ENCODE results near the gene CLCF1. TPM values are rescaled to one million over a fixed set of nuclear protein-coding genes. Genes with fewer than 3 reads are reported as not detected.

CLCF1 gene
- total RNA-seq, 4 donors from 2014 or later, result 2.2 to 3.3 (median 2.5) TPM

GRCh38 chr11:67397536-67397935 is 24.1 kb upstream of the CLCF1 start:
- DNase-seq (ENCODE audit: low spot score in 2 of 2), result no peak
- WGBS, 2 donors, result 73 to 89% methylated on average over 4 to 6 of the region's 6 CpGs
- TF ChIP-seq POLR2A (IDR thresholded peaks at IDR 0.05), result no peak
- intact Hi-C loops (cut with DNase I; ENCODE audit: low total_unique reads), result loop anchor here (10.0 kb wide), 1 partner anchor 107 kb away; the partner anchor contains the start of genes CDK2AP2 and PITPNM1
- H3K4me3 ChIP-seq (ENCODE audit: low read depth, poor library complexity, severe bottlenecking), result no peak overlapping the region

GRCh38 chr11:67396587-67397389 is 23.4 kb upstream of the CLCF1 start:
- TF ChIP-seq POLR2A (IDR thresholded peaks at IDR 0.05) (no peak), CTCF (IDR thresholded peaks at IDR 0.05) (no peak)
- DNase-seq (ENCODE audit: low spot score in 2 of 2), result no peak
- no peak overlapping the region for H3K4me3 ChIP-seq (ENCODE audit: low read depth, poor library complexity, severe bottlenecking)
- 54 to 60% methylated on average over 13 of the region's 13 CpGs for WGBS, 2 donors
- intact Hi-C loops (cut with DNase I; ENCODE audit: low total_unique reads), result loop anchor here (10.0 kb wide), 1 partner anchor 108 kb away; the partner anchor contains the start of genes CDK2AP2 and PITPNM1

GRCh38 chr11:67396259-67396581 is 22.8 kb upstream of the CLCF1 start:
- DNase-seq (ENCODE audit: low spot score in 2 of 2), result no peak
- TF ChIP-seq POLR2A (IDR thresholded peaks at IDR 0.05), result no peak
- TF ChIP-seq CTCF (IDR thresholded peaks at IDR 0.05), result no peak
- no peak overlapping the region for H3K4me3 ChIP-seq (ENCODE audit: low read depth, poor library complexity, severe bottlenecking)
- intact Hi-C loops (cut with DNase I; ENCODE audit: low total_unique reads), result loop anchor here (10.0 kb wide), 1 partner anchor 109 kb away; the partner anchor contains the start of genes CDK2AP2 and PITPNM1
- WGBS, 2 donors, result 90 to 92% methylated on average over 7 of the region's 7 CpGs

- TF ChIP-seq CTCF (IDR thresholded peaks at IDR 0.05) (no peak), POLR2A (IDR thresholded peaks at IDR 0.05) (no peak)
- no peak overlapping the region for H3K4me3 ChIP-seq (ENCODE audit: low read depth, poor library complexity, severe bottlenecking)
- intact Hi-C loops (cut with DNase I; ENCODE audit: low total_unique reads), result loop anchor here (10.0 kb wide), 1 partner anchor 109 kb away; the partner anchor contains the start of genes CDK2AP2 and PITPNM1
- no peak for DNase-seq (ENCODE audit: low spot score in 2 of 2)
- 69 to 81% methylated on average over 13 to 19 of the region's 19 CpGs for WGBS, 2 donors
Observed at GRCh38 chr11:67395555-67396258, 22.3 kb upstream of the CLCF1 start.

- WGBS, 2 donors, result 86 to 89% methylated on average over 5 of the region's 5 CpGs
- no peak for DNase-seq (ENCODE audit: low spot score in 2 of 2)
- TF ChIP-seq CTCF (IDR thresholded peaks at IDR 0.05), result no peak
- no peak overlapping the region for H3K4me3 ChIP-seq (ENCODE audit: low read depth, poor library complexity, severe bottlenecking)
- intact Hi-C loops (cut with DNase I; ENCODE audit: low total_unique reads), result loop anchor here (10.0 kb wide), 1 partner anchor 111 kb away; the partner anchor contains the start of genes CDK2AP2 and PITPNM1
Observed at GRCh38 chr11:67393990-67394389, 20.6 kb upstream of the CLCF1 start.

- no peak for TF ChIP-seq CTCF (IDR thresholded peaks at IDR 0.05)
- TF ChIP-seq POLR2A (IDR thresholded peaks at IDR 0.05), result no peak
- no peak overlapping the region for H3K4me3 ChIP-seq (ENCODE audit: low read depth, poor library complexity, severe bottlenecking)
- intact Hi-C loops (cut with DNase I; ENCODE audit: low total_unique reads), result loop anchor here (10.0 kb wide), 1 partner anchor 111 kb away; the partner anchor contains the start of genes CDK2AP2 and PITPNM1
- WGBS, 2 donors, result 92% methylated on average over 18 of the region's 18 CpGs
- DNase-seq (ENCODE audit: low spot score in 2 of 2), result no peak
Observed at GRCh38 chr11:67393437-67393836, 20.0 kb upstream of the CLCF1 start.

All from lower leg skin (tissue), 4 donors.